GM23338 (cell line): ENCODE results near the gene FBXO45. TPM values are rescaled to one million over a fixed set of nuclear protein-coding genes. Genes with fewer than 3 reads are reported as not detected.

Experiments used
- ATAC-seq: fragments of 200-7000 bp; cut with Tn5 transposase; 3 replicates; pipeline ENCODE4 v1.9.1; 2020
- DNase-seq: peaks from one replicate; pipeline ENCODE4 v3.0.0-alpha.2; 2015; ENCODE audit warnings: low spot score
- H2AFZ ChIP-seq: fragments of 200-600 bp; sonication (generic); 2 replicates; pipeline ENCODE4 v1.8.0; 2016; ENCODE audit warnings: antibody characterized with exemption, mild to moderate bottlenecking, moderate library complexity
- H3F3A ChIP-seq: fragments of 200-600 bp; sonication (generic); replicated peaks from 2 replicates; pipeline ENCODE4 v1.8.0; 2017; ENCODE audit warnings: antibody characterized with exemption, mixed run types, low read depth
- H3K27ac ChIP-seq: fragments of 200-600 bp; sonication (generic); 2 replicates; pipeline ENCODE4 v1.6.1; 2016; ENCODE audit warnings: low read depth
- H3K27me3 ChIP-seq: fragments of 200-600 bp; sonication (generic); 2 replicates; pipeline ENCODE4 v1.8.0; 2016; ENCODE audit warnings: mild to moderate bottlenecking, mixed run types, moderate library complexity; ENCODE audit not compliant: insufficient read depth
- H3K36me3 ChIP-seq: fragments of 200-600 bp; sonication (generic); 2 replicates; pipeline ENCODE4 v1.8.0; 2016; ENCODE audit warnings: mild to moderate bottlenecking; ENCODE audit not compliant: insufficient read depth
- H3K4me1 ChIP-seq: fragments of 200-600 bp; sonication (generic); 2 replicates; pipeline ENCODE4 v1.8.0; 2016; ENCODE audit warnings: mild to moderate bottlenecking, moderate library complexity; ENCODE audit not compliant: insufficient read depth
- H3K4me2 ChIP-seq: fragments of 200-600 bp; sonication (generic); 2 replicates; pipeline ENCODE4 v1.7.1; 2017; ENCODE audit warnings: mixed run types
- H3K4me3 ChIP-seq: fragments of 200-600 bp; sonication (generic); 2 replicates; pipeline ENCODE4 v1.6.1; 2016; ENCODE audit warnings: mixed run types
- H3K79me2 ChIP-seq: fragments of 200-600 bp; sonication (generic); replicated peaks from 2 replicates; pipeline ENCODE4 v1.8.0; 2017; ENCODE audit warnings: mild to moderate bottlenecking; ENCODE audit not compliant: insufficient read depth
- H3K9me2 ChIP-seq: fragments of 200-600 bp; sonication (generic); 2 replicates; pipeline ENCODE4 v1.8.0; 2017; ENCODE audit not compliant: insufficient read depth
- H4K20me1 ChIP-seq: fragments of 200-600 bp; sonication (generic); replicated peaks from 2 replicates; pipeline ENCODE4 v1.8.0; 2017; ENCODE audit warnings: mild to moderate bottlenecking; ENCODE audit not compliant: insufficient read depth
- H3K27ac Mint-ChIP-seq: 2 replicates; pipeline ENCODE4 v1.8.0; 2020; ENCODE audit warnings: inconsistent platforms, mild to moderate bottlenecking, moderate library complexity, mixed read lengths
- H3K27me3 Mint-ChIP-seq: 3 replicates; pipeline ENCODE4 v1.8.0; 2022; ENCODE audit warnings: low read depth, mild to moderate bottlenecking, moderate library complexity, mixed read lengths, inconsistent platforms; ENCODE audit not compliant: insufficient read depth, poor library complexity
- H3K36me3 Mint-ChIP-seq: 3 replicates; pipeline ENCODE4 v1.8.0; 2021; ENCODE audit warnings: low read depth, mild to moderate bottlenecking, inconsistent platforms, moderate library complexity, mixed read lengths
- H3K4me1 Mint-ChIP-seq: 3 replicates; pipeline ENCODE4 v1.8.0; 2020; ENCODE audit warnings: mild to moderate bottlenecking, inconsistent platforms, mixed read lengths
- H3K4me3 Mint-ChIP-seq: 3 replicates; pipeline ENCODE4 v1.8.0; 2021; ENCODE audit warnings: moderate library complexity, mild to moderate bottlenecking, inconsistent platforms, mixed read lengths
- H3K9me3 Mint-ChIP-seq: 3 replicates; pipeline ENCODE4 v1.8.0; 2020; ENCODE audit warnings: moderate library complexity, mild to moderate bottlenecking, inconsistent platforms, mixed read lengths
- CREB1 ChIP-seq: fragments of 250-450 bp; sonication (Bioruptor Pico); IDR thresholded peaks from 2 replicates; pipeline ENCODE4 v1.5.0; 2020; ENCODE audit warnings: low read depth, mild to moderate bottlenecking, moderate library complexity
- CTCF ChIP-seq, 2 experiments: fragments of 200-600 bp in 1 of 2; sonication (generic) in 1 of 2; conservative IDR thresholded peaks; 2 replicates each; pipeline versions ENCODE4 v1.5.1 to v1.6.1; 2016 to 2017; ENCODE audit warnings: antibody characterized with exemption in 2 of 2, low read depth in 2 of 2, mild to moderate bottlenecking in 2 of 2, moderate library complexity in 1 of 2
- EZH2 ChIP-seq: fragments of 200-600 bp; sonication (generic); IDR thresholded peaks from one replicate; pipeline ENCODE4 v1.8.0; 2017; ENCODE audit warnings: antibody characterized with exemption, mild to moderate bottlenecking, low read depth; ENCODE audit not compliant: unreplicated experiment
- NANOG ChIP-seq: IDR thresholded peaks from 2 replicates; pipeline ENCODE4 v1.6.1; 2016; ENCODE audit warnings: antibody characterized with exemption, borderline replicate concordance
- ZNF331 ChIP-seq: fragments of 250-450 bp; sonication (Bioruptor Pico); IDR thresholded peaks from 2 replicates; pipeline ENCODE4 v1.5.0; 2020; ENCODE audit warnings: low read depth, mild to moderate bottlenecking, moderate library complexity
- ZNF462 ChIP-seq: fragments of 250-450 bp; sonication (Bioruptor Pico); IDR thresholded peaks from 2 replicates; pipeline ENCODE4 v1.5.0; 2020; ENCODE audit warnings: mild to moderate bottlenecking, moderate library complexity
- polyA plus RNA-seq: library from polyadenylated mRNA; unstranded; fragments of >200 nt; fragmentation: Nextera tagmentation; extraction: Ambion mirVana; gene quantifications from 2 replicates; pipeline ENCODE4 v1.2.1, GENCODE V29; 2016
- total RNA-seq: library from RNA; depleted of rRNA; stranded (reverse); fragments of >200 nt; shearing (Covaris generic); gene quantifications from 2 replicates; pipeline ENCODE4 v1.2.3, GENCODE V29; 2014
- TF ChIP-seq, protein P1 (sequence below): IDR thresholded peaks from one replicate; pipeline ENCODE4 v1.6.1; 2018; ENCODE audit warnings: antibody characterized with exemption; ENCODE audit not compliant: unreplicated experiment

The FBXO45 gene
- total and polyA plus RNA-seq, 2 experiments from 2014 or later, result 10.3 to 23.7 TPM

DNA sequence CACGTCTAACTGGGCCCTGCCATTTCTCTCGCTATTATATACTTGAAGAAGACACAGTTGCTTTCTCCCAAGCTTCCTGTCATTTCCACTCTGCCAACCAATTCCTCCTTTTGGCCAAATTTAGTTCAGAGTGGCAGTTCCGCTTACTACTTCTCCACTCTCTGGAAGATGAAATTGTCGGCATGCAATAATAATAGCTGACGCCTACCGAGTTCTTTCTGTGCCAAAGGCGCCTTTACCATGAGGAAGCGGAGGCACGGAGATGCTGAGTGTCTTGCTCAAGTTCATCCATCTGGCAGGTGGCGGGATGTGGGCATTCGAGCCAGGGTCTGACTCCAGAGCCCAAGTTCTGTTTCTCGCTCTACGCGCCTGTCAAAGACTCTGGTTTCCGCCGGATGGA is 56.4 kb downstream of the FBXO45 start (continued):
- TF ChIP-seq, protein P1, sequence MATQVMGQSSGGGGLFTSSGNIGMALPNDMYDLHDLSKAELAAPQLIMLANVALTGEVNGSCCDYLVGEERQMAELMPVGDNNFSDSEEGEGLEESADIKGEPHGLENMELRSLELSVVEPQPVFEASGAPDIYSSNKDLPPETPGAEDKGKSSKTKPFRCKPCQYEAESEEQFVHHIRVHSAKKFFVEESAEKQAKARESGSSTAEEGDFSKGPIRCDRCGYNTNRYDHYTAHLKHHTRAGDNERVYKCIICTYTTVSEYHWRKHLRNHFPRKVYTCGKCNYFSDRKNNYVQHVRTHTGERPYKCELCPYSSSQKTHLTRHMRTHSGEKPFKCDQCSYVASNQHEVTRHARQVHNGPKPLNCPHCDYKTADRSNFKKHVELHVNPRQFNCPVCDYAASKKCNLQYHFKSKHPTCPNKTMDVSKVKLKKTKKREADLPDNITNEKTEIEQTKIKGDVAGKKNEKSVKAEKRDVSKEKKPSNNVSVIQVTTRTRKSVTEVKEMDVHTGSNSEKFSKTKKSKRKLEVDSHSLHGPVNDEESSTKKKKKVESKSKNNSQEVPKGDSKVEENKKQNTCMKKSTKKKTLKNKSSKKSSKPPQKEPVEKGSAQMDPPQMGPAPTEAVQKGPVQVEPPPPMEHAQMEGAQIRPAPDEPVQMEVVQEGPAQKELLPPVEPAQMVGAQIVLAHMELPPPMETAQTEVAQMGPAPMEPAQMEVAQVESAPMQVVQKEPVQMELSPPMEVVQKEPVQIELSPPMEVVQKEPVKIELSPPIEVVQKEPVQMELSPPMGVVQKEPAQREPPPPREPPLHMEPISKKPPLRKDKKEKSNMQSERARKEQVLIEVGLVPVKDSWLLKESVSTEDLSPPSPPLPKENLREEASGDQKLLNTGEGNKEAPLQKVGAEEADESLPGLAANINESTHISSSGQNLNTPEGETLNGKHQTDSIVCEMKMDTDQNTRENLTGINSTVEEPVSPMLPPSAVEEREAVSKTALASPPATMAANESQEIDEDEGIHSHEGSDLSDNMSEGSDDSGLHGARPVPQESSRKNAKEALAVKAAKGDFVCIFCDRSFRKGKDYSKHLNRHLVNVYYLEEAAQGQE, result no peak
- TF ChIP-seq CREB1 (CRISPR knock-in tag) (no peak), ZNF462 (CRISPR knock-in tag) (no peak), EZH2 (no peak)

- Mint-ChIP-seq H3K9me3 (no peaks in the 10 kb centered on the region), H3K27me3 (peaks cover 2% of the 10 kb centered on the region), H3K4me3 (no peak overlapping the region), H3K27ac (no peak overlapping the region), H3K36me3 (no peaks in the 10 kb centered on the region), H3K4me1 (peaks cover 16% of the 10 kb centered on the region; the same call in 2 of the 3 replicates)
- ATAC-seq (no peak), DNase-seq (no peak)
- H3K27me3 ChIP-seq, result no peaks in the 10 kb centered on the region
- H3K27ac ChIP-seq, result no peak overlapping the region
- no peak overlapping the region for H2AFZ ChIP-seq
- H4K20me1 ChIP-seq, result no peaks in the 10 kb centered on the region
- H3K4me3 ChIP-seq, result no peak overlapping the region
- H3K36me3 ChIP-seq, result no peaks in the 10 kb centered on the region
- H3K4me2 ChIP-seq, result no peak overlapping the region
- no peaks in the 10 kb centered on the region for H3K79me2 ChIP-seq
- H3K4me1 ChIP-seq, result peaks cover 4% of the 10 kb centered on the region
- H3K9me2 ChIP-seq, result no peaks in the 10 kb centered on the region
- 0 out of 2 replicates have a peak, but pooled peaks cover 3% of the 10 kb centered on the region for H3F3A ChIP-seq
- TF ChIP-seq CTCF (conservative IDR thresholded peaks at IDR 0.05; ENCODE audit: low read depth in 2 of 2) (no peak), EZH2 (no peak), ZNF331 (no peak), NANOG (no peak), CREB1 (CRISPR knock-in tag) (no peak)
- TF ChIP-seq, protein P1, result no peak
These were observed 56.9 kb downstream of the FBXO45 start for GRCh38 chr3:196625331-196625730.
